Mucosa of stomach (tissue), 1 donor: Measurements from ENCODE around the gene TMCC2.

Source experiments
- H3K27me3 ChIP-seq: one replicate; pipeline ENCODE4 v1.7.0; 2013; ENCODE audit warnings: mild to moderate bottlenecking, low read length; ENCODE audit not compliant: control insufficient read depth, insufficient read depth
- H3K36me3 ChIP-seq: one replicate; pipeline ENCODE4 v1.7.0; 2013; ENCODE audit warnings: low read length; ENCODE audit not compliant: control insufficient read depth, insufficient read depth
- H3K4me1 ChIP-seq: one replicate; pipeline ENCODE4 v1.7.0; 2013; ENCODE audit warnings: mild to moderate bottlenecking, low read length; ENCODE audit not compliant: control insufficient read depth, insufficient read depth
- H3K4me3 ChIP-seq: one replicate; pipeline ENCODE4 v1.7.0; 2013; ENCODE audit warnings: low read length
- H3K9ac ChIP-seq: one replicate; pipeline ENCODE4 v1.7.0; 2013; ENCODE audit warnings: mild to moderate bottlenecking, low read length, moderate library complexity
- H3K9me3 ChIP-seq: one replicate; pipeline ENCODE4 v1.7.0; 2013; ENCODE audit warnings: mild to moderate bottlenecking, low read length, moderate library complexity; ENCODE audit not compliant: control insufficient read depth
- donor health status: Pancreatic carcinoma.

Gene TMCC2

DNA sequence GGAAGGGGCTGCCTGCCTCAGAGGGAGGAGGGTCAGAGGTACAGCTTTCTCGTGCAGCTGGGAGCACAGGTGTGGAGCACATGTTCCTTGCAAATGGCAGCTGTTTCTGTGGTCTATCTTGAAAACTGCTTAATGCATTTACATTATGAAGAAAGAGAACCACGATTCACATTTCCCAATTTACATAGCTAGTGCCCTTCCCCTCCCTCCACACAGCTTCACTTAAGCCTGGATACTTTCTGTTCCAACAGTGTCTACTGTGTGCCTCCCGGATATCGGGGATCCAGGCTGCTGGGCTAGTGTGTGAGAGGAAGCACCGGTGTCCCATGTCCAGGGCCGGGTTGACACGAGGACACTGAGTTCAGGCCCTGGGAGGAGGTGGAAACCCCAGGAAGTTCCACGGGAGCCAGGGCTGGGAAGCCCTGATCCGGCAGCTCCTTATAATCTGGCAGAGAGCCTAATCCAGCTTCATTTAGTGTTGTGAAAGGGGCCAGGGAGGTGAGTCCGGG lies 31.6 kb downstream of the TMCC2 start:
- H3K27me3 ChIP-seq: peaks cover 4% of the 10 kb centered on the region
- no peaks in the 10 kb centered on the region for H3K36me3 ChIP-seq
- peak overlapping the region; percentile 24 for H3K9ac ChIP-seq
- H3K4me1 ChIP-seq: peaks cover 13% of the 10 kb centered on the region
- no peak overlapping the region for H3K4me3 ChIP-seq
- H3K9me3 ChIP-seq: no peaks in the 10 kb centered on the region

DNA sequence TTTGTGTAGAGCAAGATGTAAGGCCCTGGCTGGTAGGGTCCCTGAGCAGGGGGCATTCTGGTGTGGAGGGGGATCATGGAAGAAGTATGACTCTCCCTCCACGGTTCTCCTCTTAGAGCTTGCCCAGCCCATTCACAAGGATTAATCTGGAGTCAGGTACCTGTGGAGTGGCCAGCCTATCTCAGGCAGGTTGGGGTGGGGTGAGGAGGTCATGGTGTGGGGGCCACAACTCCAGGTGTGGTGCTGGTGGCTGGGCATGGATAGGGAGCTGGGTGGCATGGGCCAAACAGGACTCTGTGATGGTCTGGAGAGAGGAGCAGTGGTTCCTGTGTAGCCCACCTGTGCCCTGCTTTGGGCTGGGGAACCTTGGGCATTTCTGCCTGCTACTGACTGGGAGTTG lies 32.3 kb downstream of the TMCC2 start:
- Histone ChIP-seq H3K27me3 (peaks cover 4% of the 10 kb centered on the region), H3K4me3 (no peak overlapping the region), H3K4me1 (peaks cover 13% of the 10 kb centered on the region), H3K9ac (no peak overlapping the region), H3K36me3 (no peaks in the 10 kb centered on the region), H3K9me3 (no peaks in the 10 kb centered on the region)

- H3K36me3 ChIP-seq: no peaks in the 10 kb centered on the region
- H3K9ac ChIP-seq: no peak overlapping the region
- no peak overlapping the region for H3K4me3 ChIP-seq
- no peaks in the 10 kb centered on the region for H3K9me3 ChIP-seq
- H3K27me3 ChIP-seq: peaks cover 4% of the 10 kb centered on the region
- peaks cover 9% of the 10 kb centered on the region for H3K4me1 ChIP-seq
Measured at GRCh38 chr1:205260948-205261732, 33.4 kb downstream of the TMCC2 start.

GRCh38 chr1:205261946-205262691 lies 34.4 kb downstream of the TMCC2 start:
- Histone ChIP-seq H3K36me3 (no peaks in the 10 kb centered on the region), H3K4me3 (no peak overlapping the region), H3K4me1 (peaks cover 5% of the 10 kb centered on the region), H3K27me3 (peaks cover 4% of the 10 kb centered on the region), H3K9ac (no peak overlapping the region), H3K9me3 (no peaks in the 10 kb centered on the region)

DNA sequence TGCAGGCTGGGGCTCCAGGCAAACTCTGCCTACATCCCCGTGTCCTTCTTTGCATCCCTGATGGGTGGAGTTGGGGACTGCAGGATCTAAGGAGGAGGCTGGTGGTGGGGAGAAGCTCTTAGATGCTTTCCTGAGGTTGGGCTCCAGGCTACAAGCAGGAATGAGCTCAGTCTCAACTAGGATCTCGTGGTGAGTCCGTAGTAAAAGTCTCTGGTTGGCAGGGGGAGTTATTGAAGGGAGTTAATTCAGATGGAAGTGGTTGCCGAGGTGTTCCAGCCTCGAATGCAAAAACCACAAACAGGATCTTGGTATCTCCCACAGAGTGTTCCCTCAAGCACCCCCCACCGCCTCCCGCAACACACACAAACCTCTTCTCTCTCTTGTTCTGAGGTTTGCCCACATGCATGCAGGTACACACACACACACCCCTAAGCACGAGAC lies 35.0 kb downstream of the TMCC2 start:
- Histone ChIP-seq H3K4me3 (no peak overlapping the region), H3K27me3 (peaks cover under 1% of the 10 kb centered on the region), H3K9ac (no peak overlapping the region), H3K36me3 (no peaks in the 10 kb centered on the region), H3K9me3 (no peaks in the 10 kb centered on the region), H3K4me1 (peaks cover 5% of the 10 kb centered on the region)

DNA sequence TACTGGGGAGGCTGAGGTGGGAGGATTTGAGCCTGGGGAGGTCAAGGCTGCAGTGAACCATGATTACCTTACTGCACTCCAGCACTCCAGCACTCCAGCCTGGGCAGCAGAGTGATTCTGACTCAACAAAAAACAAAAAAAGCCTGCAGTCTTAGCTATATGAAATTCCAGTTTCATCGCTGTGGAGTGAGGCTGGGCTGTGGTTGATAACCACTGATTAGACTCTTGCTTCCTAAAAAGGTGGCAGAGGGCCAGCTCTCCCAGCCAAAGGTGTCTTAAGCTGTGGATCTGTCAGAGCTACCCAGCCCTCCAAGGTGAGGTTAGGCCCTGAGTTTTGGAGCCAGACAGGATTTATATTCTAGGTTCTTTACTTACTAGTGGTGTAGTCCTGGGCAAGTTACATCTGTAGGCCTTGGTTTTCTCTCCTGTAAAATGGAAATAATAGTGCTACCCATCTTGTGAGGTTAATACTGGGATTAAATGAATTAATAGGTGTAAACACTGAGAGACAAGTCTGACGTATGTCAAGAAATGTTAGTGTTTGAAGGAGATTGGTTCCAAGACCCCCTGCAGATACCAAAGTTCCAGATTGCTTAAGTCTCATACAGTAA lies 35.9 kb downstream of the TMCC2 start:
- no peak overlapping the region for H3K9ac ChIP-seq
- H3K9me3 ChIP-seq: no peaks in the 10 kb centered on the region
- H3K4me3 ChIP-seq: no peak overlapping the region
- H3K36me3 ChIP-seq: no peaks in the 10 kb centered on the region
- H3K4me1 ChIP-seq: peaks cover 5% of the 10 kb centered on the region
- H3K27me3 ChIP-seq: no peaks in the 10 kb centered on the region

- no peak overlapping the region for H3K9ac ChIP-seq
- no peak overlapping the region for H3K4me3 ChIP-seq
- no peaks in the 10 kb centered on the region for H3K9me3 ChIP-seq
- H3K36me3 ChIP-seq: no peaks in the 10 kb centered on the region
- H3K4me1 ChIP-seq: peaks cover 8% of the 10 kb centered on the region
- H3K27me3 ChIP-seq: no peaks in the 10 kb centered on the region
Measured at GRCh38 chr1:205266611-205267305, 39.0 kb downstream of the TMCC2 start.

DNA sequence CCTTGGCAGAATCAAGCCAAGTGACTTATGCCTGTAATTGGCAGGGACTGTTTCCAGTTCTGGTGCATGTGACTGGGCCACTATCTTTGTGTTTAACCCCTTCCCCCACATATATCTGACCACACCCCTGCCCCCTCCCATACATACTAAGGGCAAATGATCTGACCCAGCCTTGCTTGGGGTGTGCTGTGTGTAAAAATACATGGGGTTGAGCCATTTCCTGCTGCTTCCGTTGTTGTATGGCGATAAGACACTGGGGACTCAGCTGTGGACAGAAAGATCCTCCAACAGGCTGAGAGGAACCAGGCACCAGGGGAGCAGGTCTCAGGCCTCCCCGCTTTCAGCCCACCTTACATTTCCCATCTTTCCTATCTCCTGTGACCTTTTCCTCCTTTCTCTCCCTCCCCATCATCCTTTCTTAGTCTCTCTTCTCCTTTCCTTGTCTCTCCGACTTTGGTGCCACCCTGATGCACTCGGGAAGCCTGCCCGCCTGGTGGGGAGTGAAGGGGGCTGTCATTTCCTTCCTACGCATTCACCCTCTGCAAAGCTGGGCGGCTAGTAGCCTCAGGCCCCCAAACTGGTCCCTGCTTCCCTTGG lies 39.7 kb downstream of the TMCC2 start:
- Histone ChIP-seq H3K4me1 (peaks cover 5% of the 10 kb centered on the region), H3K9me3 (no peaks in the 10 kb centered on the region), H3K36me3 (no peaks in the 10 kb centered on the region), H3K9ac (no peak overlapping the region), H3K4me3 (no peak overlapping the region), H3K27me3 (no peaks in the 10 kb centered on the region)

DNA sequence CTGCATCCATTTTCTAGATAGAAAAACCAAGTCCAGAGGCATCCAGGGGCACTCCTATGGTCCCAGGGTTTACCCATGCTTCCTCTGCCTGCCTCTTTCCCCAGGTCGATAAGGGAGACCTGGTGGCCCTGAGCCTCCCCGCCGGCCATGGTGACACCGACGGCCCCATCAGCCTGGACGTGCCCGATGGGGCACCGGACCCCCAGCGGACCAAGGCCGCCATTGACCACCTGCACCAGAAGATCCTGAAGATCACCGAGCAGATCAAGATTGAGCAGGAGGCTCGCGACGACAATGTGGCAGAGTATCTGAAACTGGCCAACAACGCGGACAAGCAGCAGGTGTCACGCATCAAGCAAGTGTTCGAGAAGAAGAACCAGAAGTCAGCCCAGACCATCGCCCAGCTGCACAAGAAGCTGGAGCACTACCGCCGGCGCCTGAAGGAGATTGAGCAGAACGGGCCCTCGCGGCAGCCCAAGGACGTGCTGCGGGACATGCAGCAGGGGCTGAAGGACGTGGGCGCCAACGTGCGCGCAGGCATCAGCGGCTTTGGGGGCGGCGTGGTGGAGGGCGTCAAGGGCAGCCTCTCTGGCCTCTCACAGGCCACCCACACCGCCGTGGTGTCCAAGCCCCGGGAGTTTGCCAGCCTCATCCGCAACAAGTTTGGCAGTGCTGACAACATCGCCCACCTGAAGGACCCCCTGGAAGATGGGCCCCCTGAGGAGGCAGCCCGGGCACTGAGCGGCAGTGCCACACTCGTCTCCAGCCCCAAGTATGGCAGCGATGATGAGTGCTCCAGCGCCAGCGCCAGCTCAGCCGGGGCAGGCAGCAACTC lies 41.3 kb downstream of the TMCC2 start:
- Histone ChIP-seq H3K9me3 (no peaks in the 10 kb centered on the region), H3K4me1 (peaks cover 3% of the 10 kb centered on the region), H3K9ac (no peak overlapping the region), H3K27me3 (no peaks in the 10 kb centered on the region), H3K36me3 (no peaks in the 10 kb centered on the region), H3K4me3 (no peak overlapping the region)

DNA sequence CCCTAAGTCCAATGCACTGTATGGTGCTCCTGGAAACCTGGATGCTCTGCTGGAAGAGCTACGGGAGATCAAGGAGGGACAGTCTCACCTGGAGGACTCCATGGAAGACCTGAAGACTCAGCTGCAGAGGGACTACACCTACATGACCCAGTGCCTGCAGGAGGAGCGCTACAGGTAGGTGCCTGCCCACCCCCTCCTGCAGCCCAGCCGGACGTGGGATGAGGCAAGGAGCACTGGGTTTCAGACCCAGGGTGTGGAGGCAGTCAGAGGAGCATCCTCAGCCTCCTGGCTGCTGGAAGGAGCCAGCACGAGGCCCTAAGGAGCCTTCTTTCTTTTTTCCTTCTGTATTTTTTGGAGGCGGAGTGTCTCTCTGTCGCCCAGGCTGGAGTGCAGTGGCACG lies 42.0 kb downstream of the TMCC2 start:
- no peak overlapping the region for H3K4me3 ChIP-seq
- H3K9ac ChIP-seq: no peak overlapping the region
- peaks cover 3% of the 10 kb centered on the region for H3K4me1 ChIP-seq
- no peaks in the 10 kb centered on the region for H3K36me3 ChIP-seq
- H3K9me3 ChIP-seq: no peaks in the 10 kb centered on the region
- H3K27me3 ChIP-seq: no peaks in the 10 kb centered on the region

- no peaks in the 10 kb centered on the region for H3K27me3 ChIP-seq
- H3K36me3 ChIP-seq: no peaks in the 10 kb centered on the region
- H3K4me1 ChIP-seq: peaks cover 3% of the 10 kb centered on the region
- no peaks in the 10 kb centered on the region for H3K9me3 ChIP-seq
- H3K9ac ChIP-seq: no peak overlapping the region
- no peak overlapping the region for H3K4me3 ChIP-seq
Measured at GRCh38 chr1:205270271-205270670, 42.5 kb downstream of the TMCC2 start.
